Gastrocnemius medialis (tissue), 4 donors: ENCODE results near the gene UCP3. TPM values are rescaled to one million over a fixed set of nuclear protein-coding genes. Genes with fewer than 3 reads are reported as not detected.

Experiments
- ATAC-seq, 2 donors: fragments of 150-250 bp; one replicate each; pipeline ENCODE4 v1.9.1; 2016
- DNase-seq, 2 donors: peaks; one replicate each; pipeline ENCODE4 v3.0.0-alpha.2; 2019
- H3K27ac ChIP-seq, 4 donors: fragments of 200-600 bp; sonication (generic); 1 replicate in 1 of 4; 2 replicates in 3 of 4; pipeline ENCODE4 v1.5.1; 2016 to 2018; ENCODE audit warnings: mild to moderate bottlenecking in 2 of 4, moderate library complexity in 1 of 4
- H3K27me3 ChIP-seq, 3 donors: fragments of 200-600 bp; sonication (generic) in 2 of 3; 1 replicate in 1 of 3; 2 replicates in 2 of 3; pipeline versions ENCODE4 v1.5.1 to v1.6.0; 2016 to 2019; ENCODE audit warnings: mild to moderate bottlenecking in 1 of 3, moderate library complexity in 1 of 3
- H3K36me3 ChIP-seq, 2 donors: fragments of 200-600 bp; sonication (generic) in 1 of 2; one replicate each; pipeline ENCODE4 v1.5.1; 2017 to 2018
- H3K4me1 ChIP-seq, 2 donors: fragments of 200-600 bp; sonication (generic) in 1 of 2; one replicate each; pipeline ENCODE4 v1.5.1; 2016 to 2017; ENCODE audit warnings: mild to moderate bottlenecking in 2 of 2
- H3K4me3 ChIP-seq, 4 donors: fragments of 200-600 bp; sonication (generic) in 3 of 4; 1 replicate in 1 of 4; 2 replicates in 3 of 4; pipeline ENCODE4 v1.5.1; 2016 to 2019; ENCODE audit warnings: mild to moderate bottlenecking in 2 of 4
- H3K9me3 ChIP-seq, 3 donors: fragments of 200-600 bp; sonication (generic) in 2 of 3; 1 replicate in 1 of 3; 2 replicates in 2 of 3; pipeline ENCODE4 v1.5.1; 2016 to 2019
- CTCF ChIP-seq, 5 experiments: fragments of 450-650 bp in 3 of 5; fragments of 200-600 bp in 2 of 5; sonication (generic) in 2 of 5; IDR thresholded peaks in 4 of 5; conservative IDR thresholded peaks in 1 of 5; 1 replicate in 4 of 5; 2 replicates in 1 of 5; pipeline ENCODE4 v1.5.1; 2016 to 2019; ENCODE audit warnings: antibody characterized with exemption in 5 of 5, mild to moderate bottlenecking in 3 of 5, moderate library complexity in 3 of 5
- POLR2A ChIP-seq, 2 donors: fragments of 450-650 bp; IDR thresholded peaks; one replicate each; pipeline ENCODE4 v1.6.1; 2017; ENCODE audit warnings: antibody characterized with exemption in 2 of 2, mild to moderate bottlenecking in 2 of 2, moderate library complexity in 2 of 2
- in situ Hi-C, 4 donors: fragments of 200-750 bp; cut with MboI; loops; one replicate each; pipeline versions ENCODE4 v1.15.0 to v1.8.0; 2017; ENCODE audit warnings: low sequenced_read_pairs in 4 of 4
- intact Hi-C: fragments of 100-400 bp; cut with DNase I; formaldehyde crosslinking; loops from one replicate; pipeline ENCODE4 v1.15.1; 2023; ENCODE audit warnings: low total_unique reads
- total RNA-seq, 4 donors: library from RNA; depleted of rRNA; stranded (reverse); fragments of >200 nt; gene quantifications; one replicate each; pipeline versions ENCODE4 v1.1.0 to v1.2.3, GENCODE V29; 2016

UCP3 gene
- total RNA-seq, 4 donors from 2014 or later = 489 to 938 (median 679) TPM

GRCh38 chr11:74033046-74033445, 24.2 kb upstream of the UCP3 start:
- no peak for TF ChIP-seq CTCF (IDR thresholded peaks at IDR 0.05 in 4 of 5, conservative IDR thresholded peaks at IDR 0.05 in 1 of 5)
- TF ChIP-seq POLR2A (IDR thresholded peaks at IDR 0.05) = no peak
- no peak overlapping the region for H3K27ac ChIP-seq
- ATAC-seq (no peak), DNase-seq (no peak)
- no peak overlapping the region for H3K4me3 ChIP-seq
- intact Hi-C loops = no loop called here
- no peaks in the 10 kb centered on the region for H3K27me3 ChIP-seq
- no peaks in the 10 kb centered on the region for H3K9me3 ChIP-seq
- in situ Hi-C loops = no loop called here
- peaks cover 0 to 58% of the 10 kb centered on the region in 2 donors for H3K36me3 ChIP-seq
- H3K4me1 ChIP-seq = no peaks in the 10 kb centered on the region

GRCh38 chr11:74030723-74031676, 22.1 kb upstream of the UCP3 start:
- H3K4me3 ChIP-seq = no peak overlapping the region
- ATAC-seq = peak in 1 of 2 donors; percentile 42
- H3K27me3 ChIP-seq = no peaks in the 10 kb centered on the region
- in situ Hi-C loops (no loop called here), intact Hi-C loops (no loop called here)
- H3K4me1 ChIP-seq = no peaks in the 10 kb centered on the region
- no peak overlapping the region for H3K27ac ChIP-seq
- H3K9me3 ChIP-seq = no peaks in the 10 kb centered on the region
- DNase-seq = no peak
- peaks cover 0 to 40% of the 10 kb centered on the region in 2 donors for H3K36me3 ChIP-seq
- TF ChIP-seq CTCF (IDR thresholded peaks at IDR 0.05 in 4 of 5, conservative IDR thresholded peaks at IDR 0.05 in 1 of 5) (no peak), POLR2A (IDR thresholded peaks at IDR 0.05) (no peak)

- no peak for DNase-seq
- H3K4me3 ChIP-seq = no peak overlapping the region
- ATAC-seq = no peak
- no peak overlapping the region for H3K27ac ChIP-seq
- in situ Hi-C loops = no loop called here
- intact Hi-C loops = loop anchor here (2.0 kb wide), 1 partner anchor 61 kb away; no protein-coding TSS in a partner anchor
- TF ChIP-seq POLR2A (IDR thresholded peaks at IDR 0.05) = no peak
- no peak for TF ChIP-seq CTCF (IDR thresholded peaks at IDR 0.05 in 4 of 5, conservative IDR thresholded peaks at IDR 0.05 in 1 of 5)
- peaks cover 0 to 5% of the 10 kb centered on the region in 2 donors for H3K36me3 ChIP-seq
- H3K4me1 ChIP-seq = peaks cover under 1 to 14% of the 10 kb centered on the region in 2 donors
- H3K9me3 ChIP-seq = no peaks in the 10 kb centered on the region
- H3K27me3 ChIP-seq = no peaks in the 10 kb centered on the region
These were observed 16.7 kb upstream of the UCP3 start for GRCh38 chr11:74025467-74026166.

- peak overlapping the region in 2 of 4 donors; percentile 17 to 26 for H3K27ac ChIP-seq
- peak in 1 of 2 donors; percentile 73 for DNase-seq
These were observed 15.6 kb upstream of the UCP3 start for GRCh38 chr11:74024261-74025029.

More at GRCh38 chr11:74024261-74025029, 15.6 kb upstream of the UCP3 start:
- Histone ChIP-seq H3K27me3 (no peaks in the 10 kb centered on the region), H3K4me1 (peaks cover 12 to 26% of the 10 kb centered on the region in 2 donors), H3K36me3 (peaks cover 0 to 5% of the 10 kb centered on the region in 2 donors), H3K4me3 (no peak overlapping the region), H3K9me3 (no peaks in the 10 kb centered on the region)
- in situ Hi-C loops = no loop called here
- ATAC-seq = peak in 1 of 2 donors; percentile 40
- no peak for TF ChIP-seq POLR2A (IDR thresholded peaks at IDR 0.05)
- TF ChIP-seq CTCF (IDR thresholded peaks at IDR 0.05 in 4 of 5, conservative IDR thresholded peaks at IDR 0.05 in 1 of 5) = no peak
- intact Hi-C loops = loop anchor here (2.0 kb wide), 1 partner anchor 60 kb away; no protein-coding TSS in a partner anchor
